IPS-NIHi7 (cell line): ENCODE results near the gene ANO7.
A peak's percentile ranks its signal among the peaks of the same experiment; 100 is the strongest.

Experiments
- DNase-seq: peaks from one replicate; pipeline ENCODE4 v3.0.0; 2012; ENCODE audit warnings: mixed read lengths; ENCODE audit errors: extremely low spot score

ANO7 gene, protein sequence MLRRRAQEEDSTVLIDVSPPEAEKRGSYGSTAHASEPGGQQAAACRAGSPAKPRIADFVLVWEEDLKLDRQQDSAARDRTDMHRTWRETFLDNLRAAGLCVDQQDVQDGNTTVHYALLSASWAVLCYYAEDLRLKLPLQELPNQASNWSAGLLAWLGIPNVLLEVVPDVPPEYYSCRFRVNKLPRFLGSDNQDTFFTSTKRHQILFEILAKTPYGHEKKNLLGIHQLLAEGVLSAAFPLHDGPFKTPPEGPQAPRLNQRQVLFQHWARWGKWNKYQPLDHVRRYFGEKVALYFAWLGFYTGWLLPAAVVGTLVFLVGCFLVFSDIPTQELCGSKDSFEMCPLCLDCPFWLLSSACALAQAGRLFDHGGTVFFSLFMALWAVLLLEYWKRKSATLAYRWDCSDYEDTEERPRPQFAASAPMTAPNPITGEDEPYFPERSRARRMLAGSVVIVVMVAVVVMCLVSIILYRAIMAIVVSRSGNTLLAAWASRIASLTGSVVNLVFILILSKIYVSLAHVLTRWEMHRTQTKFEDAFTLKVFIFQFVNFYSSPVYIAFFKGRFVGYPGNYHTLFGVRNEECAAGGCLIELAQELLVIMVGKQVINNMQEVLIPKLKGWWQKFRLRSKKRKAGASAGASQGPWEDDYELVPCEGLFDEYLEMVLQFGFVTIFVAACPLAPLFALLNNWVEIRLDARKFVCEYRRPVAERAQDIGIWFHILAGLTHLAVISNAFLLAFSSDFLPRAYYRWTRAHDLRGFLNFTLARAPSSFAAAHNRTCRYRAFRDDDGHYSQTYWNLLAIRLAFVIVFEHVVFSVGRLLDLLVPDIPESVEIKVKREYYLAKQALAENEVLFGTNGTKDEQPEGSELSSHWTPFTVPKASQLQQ

DNA sequence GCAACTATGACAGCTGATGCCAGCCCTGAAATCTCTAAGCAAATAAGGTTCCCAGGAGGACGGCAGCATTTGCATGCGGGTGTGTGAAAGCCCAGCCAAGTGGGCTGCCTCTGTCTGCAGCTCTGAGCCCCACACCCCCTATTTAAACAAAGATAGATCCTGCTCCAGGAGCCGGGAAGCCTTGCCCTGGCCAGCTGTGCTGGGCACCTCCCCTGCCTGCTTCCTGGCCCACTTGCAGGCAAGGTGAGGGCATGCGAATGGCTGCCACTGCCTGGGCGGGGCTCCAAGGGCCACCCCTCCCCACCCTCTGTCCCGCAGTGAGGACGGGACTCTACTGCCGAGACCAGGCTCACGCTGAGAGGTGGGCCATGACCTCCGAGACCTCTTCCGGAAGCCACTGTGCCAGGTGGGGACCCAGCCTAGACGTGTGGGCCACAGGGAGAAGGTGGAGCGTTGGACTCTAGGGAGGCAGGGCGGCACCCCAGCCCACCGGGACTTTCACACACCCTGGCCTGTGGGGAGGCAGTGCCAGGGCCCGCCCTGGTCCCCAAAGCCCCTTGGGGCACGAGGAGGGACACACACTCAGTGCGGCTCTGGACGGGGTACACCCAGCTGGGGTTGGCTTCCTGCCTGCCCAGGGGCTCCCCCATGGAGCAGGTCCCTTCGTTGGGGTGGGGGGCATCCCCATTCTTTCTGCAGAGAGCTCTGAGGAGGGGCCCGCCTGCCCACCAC is at the start of gene ANO7:
ANO7 (plus strand) TSS at position 317 of the 732 bp plus-strand sequence. CDS start 1,387 bp downstream, outside the sequence.
- no peak for DNase-seq

GRCh38 chr2:241139531-241140444 is 48.7 kb upstream of the ANO7 start:
- no peak for DNase-seq

- no peak for DNase-seq
Measured at GRCh38 chr2:241140445-241140840, 48.0 kb upstream of the ANO7 start.

DNA sequence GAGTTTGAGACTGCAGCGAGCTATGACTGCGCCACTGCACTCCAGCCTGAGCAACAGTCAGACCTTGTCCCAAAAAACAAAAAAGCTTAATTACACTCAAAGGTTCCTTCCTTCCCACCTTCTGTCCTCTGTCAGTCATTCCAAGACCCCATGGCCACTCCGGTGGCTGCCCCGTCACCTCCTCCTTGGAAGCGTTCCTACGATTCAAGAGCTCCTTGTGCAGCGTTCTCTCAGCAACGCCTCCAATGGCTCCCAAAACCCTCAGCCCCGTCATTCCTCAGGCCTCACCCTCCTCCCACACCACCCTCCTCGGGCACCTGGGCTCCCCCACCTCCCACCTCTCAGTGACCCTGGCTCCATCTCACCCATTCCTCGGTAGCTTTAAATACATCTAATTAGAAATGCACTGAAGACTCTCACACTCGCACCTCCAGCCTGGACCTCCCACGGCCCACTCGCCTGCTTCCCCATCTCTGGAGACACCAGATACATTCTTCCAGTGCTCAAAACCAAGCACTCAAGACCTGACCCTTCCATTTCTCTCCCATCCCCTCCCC is 47.2 kb upstream of the ANO7 start:
- DNase-seq, result no peak

DNA sequence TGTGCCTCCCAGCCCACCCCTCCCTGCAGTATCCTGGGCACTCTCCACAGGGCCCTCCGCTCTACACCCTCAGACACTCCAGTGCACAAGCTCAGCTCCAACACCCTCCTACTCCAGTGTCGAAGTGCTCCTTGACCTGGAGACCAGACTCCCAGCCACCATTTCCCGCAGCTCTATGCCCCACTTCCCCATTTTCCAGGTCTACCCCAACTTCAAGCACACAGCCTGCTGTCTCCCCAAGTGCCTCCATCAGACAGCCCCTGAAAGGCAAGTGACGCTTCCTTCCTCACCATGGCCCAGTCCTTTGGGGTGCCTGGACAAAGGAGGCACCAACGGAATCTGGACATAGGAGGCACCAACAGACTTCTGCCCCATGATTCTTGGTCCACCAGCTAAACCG is 46.4 kb upstream of the ANO7 start:
- DNase-seq, result no peak

DNA sequence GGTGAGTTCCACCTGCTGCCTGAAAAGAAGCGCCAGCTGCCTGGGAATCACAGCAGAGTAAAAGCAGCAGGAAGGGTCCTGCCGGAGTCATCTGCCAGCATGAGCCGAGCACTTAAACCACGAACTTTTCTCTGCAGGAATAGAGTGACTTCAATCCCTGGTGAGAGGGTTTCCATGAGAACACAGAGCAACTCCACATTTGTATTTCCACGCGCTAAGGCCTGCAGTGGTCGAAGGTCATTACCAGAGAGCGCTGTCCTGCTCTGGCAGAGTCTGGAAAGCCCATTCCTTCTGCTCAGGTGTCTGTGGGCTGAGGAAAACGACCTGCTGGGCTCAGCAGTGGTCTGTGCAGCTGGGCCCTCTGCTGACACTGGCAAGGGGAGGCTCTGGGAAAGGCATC is 45.9 kb upstream of the ANO7 start:
- no peak for DNase-seq

DNA sequence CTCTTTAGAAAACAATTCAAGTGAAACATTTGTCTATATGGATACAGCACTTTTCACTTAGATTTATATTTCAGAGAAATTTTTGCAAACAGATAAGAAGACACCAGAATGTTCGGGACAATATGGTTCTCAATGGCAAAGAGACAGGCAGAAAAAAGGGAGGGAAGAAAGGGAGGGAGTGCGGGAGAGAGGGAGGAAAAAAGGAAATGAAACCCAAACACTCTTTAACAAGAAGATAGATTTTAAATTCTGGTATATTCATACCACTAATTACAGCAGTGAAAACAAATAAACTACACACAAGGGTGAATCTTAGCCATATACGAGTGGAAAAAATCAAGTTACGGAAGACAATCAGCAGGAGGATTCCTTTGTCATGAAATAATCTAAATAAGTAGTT is 42.2 kb upstream of the ANO7 start:
- DNase-seq, result no peak

DNA sequence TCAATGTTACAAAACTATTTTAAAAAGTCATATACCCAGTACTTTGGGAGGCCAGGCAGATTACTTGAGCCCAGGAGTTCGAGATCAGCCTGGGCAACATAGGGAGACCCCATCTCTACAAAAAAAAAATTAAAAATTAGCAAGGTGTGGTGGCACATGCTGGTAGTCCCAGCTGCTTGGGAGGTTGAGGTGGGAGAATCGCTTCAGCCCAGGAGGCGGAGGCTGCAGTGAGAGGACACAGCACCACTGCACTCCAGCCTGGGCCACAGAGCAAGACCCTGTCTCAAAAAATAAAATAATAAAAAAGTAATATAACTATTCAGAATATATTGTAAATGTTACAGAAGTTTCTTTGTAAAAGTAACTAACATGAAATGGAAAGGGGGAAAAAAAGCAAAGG is 41.1 kb upstream of the ANO7 start:
- no peak for DNase-seq

- DNase-seq, result no peak
Measured at GRCh38 chr2:241148239-241148638, 40.2 kb upstream of the ANO7 start.

DNA sequence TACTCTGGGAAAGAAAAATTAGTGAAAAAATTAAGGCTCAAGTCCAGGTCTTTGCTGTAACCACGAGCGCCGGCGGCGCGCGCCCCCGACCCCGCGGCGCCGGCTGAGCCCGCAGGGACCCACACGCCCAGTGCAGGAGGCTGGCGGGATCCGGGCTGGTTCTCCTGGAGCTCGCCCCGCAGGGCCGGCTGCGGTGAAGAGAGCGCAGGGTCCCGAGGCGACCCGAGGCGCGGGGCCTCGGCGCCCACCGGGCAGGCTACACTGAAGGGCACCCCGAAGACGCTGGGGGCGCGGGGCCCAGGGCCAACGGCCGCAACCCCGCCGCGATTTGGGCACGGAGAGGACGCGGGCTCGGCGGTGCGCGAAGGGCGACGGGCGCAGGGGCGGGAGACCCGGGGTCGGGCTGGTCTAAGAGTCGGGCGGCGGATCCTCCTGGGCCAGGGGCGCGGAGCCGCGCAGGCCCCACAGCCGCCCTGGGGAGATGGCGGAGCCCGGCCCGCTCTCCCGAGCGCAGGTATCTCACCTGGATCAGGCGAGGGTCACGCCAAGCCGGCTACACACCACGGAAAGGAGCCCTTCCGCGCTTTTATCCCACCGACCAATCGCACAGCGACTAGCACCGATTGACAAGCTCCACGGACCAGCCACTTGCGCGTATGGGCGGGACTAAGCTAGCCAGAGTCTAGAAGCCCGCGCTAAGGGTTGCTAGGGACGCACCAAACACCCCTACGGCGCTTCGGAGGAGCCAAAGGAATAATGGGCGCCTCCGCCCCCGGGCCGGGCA is 39.4 kb upstream of the ANO7 start, which contains the start of gene PASK:
PASK (minus strand) TSS at position 582 of the 784 bp plus-strand sequence. CDS start 6,440 bp downstream, outside the sequence.
- peak; percentile 96 for DNase-seq

GRCh38 chr2:241149675-241149924 is 38.9 kb upstream of the ANO7 start:
- no peak for DNase-seq

- peak; percentile 99 for DNase-seq
Measured at GRCh38 chr2:241149925-241150659, 38.4 kb upstream of the ANO7 start, which contains the start of gene PPP1R7. Gene PPP1R7 (plus strand): TSS chr2:241150467. CDS start chr2:241150496, 29 bp downstream.

DNA sequence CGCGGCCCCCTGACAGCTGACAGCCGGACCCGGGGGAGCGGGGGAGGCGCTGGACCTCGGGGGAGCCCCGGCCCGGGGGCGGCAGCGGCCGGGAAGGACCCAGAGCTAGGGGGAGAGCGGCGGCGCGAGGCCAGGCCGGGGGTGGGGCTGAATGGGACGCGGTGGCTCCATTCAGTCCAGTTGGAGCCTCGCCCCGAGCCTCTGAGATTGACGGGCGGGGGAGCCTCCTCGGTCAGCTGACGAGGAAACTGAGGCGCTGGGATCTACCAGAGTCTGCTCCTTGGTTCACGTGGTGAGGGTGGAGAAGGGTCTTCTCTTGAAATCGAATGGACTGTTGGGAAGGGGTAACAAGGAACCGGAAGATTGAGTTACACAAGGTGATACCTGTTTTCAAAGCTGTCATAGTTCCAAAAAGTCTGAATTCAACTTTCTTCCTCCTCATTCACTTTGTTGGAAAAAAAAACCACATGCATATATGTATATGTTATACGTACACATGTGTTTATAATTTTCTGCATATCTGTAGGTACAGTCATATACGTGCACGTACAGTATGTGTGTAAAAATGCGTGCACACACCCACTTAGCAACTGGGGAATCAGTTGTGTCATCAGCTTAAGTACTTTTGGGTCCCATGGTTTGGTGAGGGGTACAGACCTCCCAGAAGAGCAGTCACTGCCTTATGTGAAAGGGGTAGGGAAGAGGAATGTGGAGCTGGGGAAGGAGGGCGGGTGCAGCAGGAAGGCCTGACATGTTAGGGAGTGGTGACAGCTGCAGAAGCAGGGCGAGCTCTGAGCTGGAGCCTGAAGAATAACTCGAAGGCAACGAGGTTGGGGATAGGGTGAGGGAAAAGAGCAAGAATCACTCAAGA is 37.6 kb upstream of the ANO7 start:
- no peak for DNase-seq

GRCh38 chr2:241151934-241152660 is 36.4 kb upstream of the ANO7 start:
- DNase-seq, result no peak

DNA sequence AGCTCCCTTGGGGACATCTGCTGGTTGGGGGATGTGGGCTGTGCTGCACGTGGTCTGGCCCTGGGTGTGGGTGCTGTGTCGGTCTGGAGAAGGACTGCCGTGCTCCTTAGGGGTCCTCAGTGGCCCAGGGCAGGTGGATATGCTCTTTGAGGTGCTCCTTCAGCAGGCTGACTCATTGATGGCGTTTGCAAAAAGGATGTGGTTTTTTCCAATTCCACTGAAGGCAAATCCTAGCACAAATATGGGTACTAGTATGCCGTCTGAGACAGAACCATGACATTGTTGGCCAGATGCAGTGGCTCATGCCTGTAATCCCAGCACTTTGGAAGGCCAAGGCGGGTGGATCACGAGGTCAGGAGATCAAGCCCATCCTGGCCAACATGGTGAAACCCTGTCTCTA is 34.9 kb upstream of the ANO7 start:
- no peak for DNase-seq

DNA sequence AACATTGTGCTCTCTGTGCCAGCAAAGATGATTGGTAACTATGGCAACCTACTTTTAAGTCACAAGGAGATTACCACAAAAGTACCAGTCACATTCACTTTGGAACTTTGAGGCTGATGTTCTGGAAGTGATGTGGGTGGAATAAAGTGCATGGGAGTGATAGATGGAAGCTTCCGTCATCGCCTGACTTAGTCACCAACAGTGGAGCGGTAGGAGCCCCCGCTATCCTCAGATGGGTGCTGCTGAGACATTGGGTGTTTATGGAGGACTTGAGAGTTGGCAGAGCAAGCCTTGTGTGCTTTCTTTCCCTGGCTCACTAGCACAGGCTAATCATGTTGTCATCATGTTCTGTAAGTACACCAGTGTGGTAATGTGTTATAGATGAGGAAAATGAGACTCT is 33.6 kb upstream of the ANO7 start:
- no peak for DNase-seq

DNA sequence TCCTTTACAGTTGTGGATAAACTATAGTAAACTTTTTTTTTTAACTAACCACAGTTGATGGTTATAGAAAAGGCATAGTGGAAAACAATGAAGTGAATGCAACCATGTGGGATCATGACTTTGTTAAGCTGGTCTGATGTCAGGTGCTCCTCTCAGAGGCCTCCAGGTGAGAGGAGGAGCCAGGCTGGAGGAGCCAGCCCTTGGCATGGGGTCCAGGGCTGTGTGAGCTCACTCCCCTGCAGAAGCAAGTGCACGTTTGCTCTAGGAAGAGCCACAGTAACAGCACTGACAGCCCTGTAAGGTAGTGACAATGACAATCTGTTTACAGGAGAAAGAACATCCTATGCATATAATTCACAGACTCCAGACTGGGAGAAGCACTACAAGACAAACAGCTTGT is 32.5 kb upstream of the ANO7 start:
- no peak for DNase-seq
